NCI-H1417 treated with DMSO at 0.1 percent for 48 hours (cell line): ENCODE data around the gene GRIN3B.
"Not testable (repeated sequence)": the region's sequence is repeated elsewhere in the genome, so short reads cannot be mapped to it uniquely, and the experiment has no call there.

Experiments used
- DNase-seq: peaks from one replicate; lab custom pipeline; 2025; lab: John Stamatoyannopoulos, UW

GRIN3B gene, protein sequence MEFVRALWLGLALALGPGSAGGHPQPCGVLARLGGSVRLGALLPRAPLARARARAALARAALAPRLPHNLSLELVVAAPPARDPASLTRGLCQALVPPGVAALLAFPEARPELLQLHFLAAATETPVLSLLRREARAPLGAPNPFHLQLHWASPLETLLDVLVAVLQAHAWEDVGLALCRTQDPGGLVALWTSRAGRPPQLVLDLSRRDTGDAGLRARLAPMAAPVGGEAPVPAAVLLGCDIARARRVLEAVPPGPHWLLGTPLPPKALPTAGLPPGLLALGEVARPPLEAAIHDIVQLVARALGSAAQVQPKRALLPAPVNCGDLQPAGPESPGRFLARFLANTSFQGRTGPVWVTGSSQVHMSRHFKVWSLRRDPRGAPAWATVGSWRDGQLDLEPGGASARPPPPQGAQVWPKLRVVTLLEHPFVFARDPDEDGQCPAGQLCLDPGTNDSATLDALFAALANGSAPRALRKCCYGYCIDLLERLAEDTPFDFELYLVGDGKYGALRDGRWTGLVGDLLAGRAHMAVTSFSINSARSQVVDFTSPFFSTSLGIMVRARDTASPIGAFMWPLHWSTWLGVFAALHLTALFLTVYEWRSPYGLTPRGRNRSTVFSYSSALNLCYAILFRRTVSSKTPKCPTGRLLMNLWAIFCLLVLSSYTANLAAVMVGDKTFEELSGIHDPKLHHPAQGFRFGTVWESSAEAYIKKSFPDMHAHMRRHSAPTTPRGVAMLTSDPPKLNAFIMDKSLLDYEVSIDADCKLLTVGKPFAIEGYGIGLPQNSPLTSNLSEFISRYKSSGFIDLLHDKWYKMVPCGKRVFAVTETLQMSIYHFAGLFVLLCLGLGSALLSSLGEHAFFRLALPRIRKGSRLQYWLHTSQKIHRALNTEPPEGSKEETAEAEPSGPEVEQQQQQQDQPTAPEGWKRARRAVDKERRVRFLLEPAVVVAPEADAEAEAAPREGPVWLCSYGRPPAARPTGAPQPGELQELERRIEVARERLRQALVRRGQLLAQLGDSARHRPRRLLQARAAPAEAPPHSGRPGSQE

DNA sequence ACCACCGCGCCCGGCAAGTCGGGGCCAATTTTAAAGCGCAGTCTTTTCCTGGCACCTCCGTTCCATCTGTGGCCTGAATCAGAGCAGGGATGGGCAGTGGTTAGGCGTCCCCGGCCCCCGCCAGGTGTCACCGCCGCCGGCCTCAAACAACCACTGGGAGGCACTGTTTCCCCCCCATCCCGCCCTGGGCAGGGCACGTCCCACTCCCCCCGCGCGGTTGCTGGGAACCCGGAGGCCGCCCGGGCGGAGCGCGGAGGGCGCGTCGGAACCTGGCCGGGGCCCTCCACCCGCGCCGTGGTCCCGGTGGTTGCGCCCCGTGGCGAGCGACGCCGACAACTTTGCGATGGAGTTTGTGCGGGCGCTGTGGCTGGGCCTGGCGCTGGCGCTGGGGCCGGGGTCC is at the start of gene GRIN3B:
TSS of gene GRIN3B (plus strand) at position 325 of the 400 bp plus-strand sequence. CDS start at position 344, 19 bp downstream.
- DNase-seq: no peak

- DNase-seq: no peak
Observed at GRCh38 chr19:952049-952679, 48.1 kb upstream of the GRIN3B start.

GRCh38 chr19:952680-953444 is 47.4 kb upstream of the GRIN3B start:
- no peak for DNase-seq

- no peak for DNase-seq
Observed at GRCh38 chr19:953445-954271, 46.6 kb upstream of the GRIN3B start.

DNA sequence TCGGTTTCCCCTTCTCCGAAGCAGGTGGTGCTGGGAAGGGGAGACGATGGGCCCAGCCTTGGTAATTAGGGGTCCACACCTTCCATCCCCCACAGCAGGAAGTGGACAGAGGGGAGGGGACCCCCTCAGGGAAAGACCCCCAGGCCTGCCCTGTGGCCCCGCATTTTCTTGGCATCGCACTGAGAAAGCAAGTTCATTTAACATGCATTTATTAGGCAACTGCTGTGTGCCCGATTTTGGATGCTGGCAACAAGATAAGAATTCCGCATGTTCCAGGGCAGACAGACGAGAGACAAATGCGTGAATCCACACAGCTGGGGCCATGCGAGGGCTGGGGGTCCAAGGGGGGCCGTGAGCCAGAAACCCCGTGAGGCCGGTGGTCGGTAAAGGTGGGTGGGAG is 45.9 kb upstream of the GRIN3B start:
- no peak for DNase-seq

DNA sequence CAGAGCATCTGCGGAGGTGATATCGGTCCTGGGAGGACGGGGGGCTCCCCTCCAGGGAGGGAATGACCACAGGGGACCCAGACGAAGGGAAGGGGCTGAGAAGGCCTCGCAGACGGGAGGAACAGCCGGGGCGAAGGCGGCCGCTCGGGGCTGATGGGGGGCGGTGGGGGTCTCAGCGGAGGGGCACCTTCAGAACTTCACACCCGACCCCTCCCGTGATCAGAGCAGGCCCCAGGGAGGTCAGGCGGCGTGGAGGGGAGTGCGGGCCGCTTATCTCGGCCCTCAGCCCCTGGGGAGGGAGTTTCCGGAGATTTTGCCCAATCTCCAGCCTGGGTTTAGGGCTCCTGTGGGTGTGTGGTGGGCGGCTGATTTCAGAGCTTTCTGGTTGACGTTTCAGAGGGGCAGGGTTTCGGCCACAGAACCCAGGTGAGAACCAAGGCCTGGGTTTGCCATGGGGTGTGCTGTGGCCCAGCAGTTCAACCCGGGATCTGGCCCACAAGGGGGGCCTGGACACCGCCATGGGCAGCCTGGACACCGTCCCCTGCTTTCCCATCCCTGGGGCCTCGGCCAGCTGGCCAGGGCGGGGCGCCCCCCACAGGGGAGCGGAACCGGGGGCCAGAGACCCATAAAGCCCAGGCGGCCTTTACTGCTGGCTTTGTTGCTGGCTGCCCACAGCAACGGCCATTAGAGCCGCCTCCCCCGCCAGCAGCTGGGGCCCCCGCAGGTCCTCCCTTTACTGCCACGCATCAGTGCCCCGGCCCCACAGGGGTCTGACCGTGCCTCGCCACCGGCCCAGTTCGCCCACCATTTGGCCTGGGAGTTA is 45.3 kb upstream of the GRIN3B start:
- no peak for DNase-seq

DNA sequence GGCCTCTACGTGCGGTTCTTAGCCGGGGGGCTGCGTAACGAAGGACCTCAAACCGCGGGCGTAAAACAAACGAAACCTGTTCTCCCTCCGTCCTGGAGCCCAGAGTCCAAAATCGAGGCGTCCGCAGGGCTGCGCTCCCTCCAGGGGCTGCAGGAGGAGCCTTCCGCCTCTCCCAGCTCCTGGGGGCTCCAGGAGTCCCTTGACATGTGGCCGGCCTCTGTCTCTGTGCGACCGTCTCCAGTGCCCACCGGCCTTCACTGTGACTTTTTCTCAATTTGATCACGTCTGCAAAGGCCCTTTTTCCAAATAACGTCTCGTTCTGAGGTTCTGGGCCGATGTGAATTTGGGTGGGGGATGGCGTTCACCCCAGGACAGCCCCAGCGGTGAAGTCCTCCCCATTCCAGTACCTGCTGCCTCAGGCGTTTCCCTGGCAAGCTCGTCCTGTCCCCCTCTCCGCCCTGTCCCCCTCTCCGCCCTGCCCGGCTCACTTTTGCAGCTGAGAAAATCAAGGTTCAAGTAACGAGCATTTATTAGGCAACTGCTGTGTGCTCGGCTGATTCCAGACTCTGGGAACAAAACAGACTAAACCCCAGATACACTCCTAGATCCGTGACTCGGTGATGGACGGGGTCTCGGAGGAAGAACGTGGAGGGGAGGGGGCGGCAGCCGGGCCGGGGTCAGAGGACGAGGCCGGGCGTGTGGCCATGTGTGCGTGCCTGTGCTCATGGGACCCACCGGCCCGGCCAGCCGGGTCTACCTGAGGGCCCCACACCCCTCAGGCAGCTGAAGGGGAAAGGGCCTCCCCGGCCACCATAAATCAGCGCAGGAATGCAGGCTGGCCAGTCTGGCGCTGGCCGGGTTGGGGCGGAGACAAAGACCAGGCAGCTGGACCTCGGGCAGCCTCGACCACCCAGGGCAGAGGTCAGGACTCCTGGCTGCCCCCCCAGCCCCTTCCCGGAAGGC is 44.1 kb upstream of the GRIN3B start:
- DNase-seq: no peak

GRCh38 chr19:956766-957440 is 43.3 kb upstream of the GRIN3B start:
- no peak for DNase-seq

GRCh38 chr19:957578-957977 is 42.6 kb upstream of the GRIN3B start:
- DNase-seq: not testable (repeated sequence)

DNA sequence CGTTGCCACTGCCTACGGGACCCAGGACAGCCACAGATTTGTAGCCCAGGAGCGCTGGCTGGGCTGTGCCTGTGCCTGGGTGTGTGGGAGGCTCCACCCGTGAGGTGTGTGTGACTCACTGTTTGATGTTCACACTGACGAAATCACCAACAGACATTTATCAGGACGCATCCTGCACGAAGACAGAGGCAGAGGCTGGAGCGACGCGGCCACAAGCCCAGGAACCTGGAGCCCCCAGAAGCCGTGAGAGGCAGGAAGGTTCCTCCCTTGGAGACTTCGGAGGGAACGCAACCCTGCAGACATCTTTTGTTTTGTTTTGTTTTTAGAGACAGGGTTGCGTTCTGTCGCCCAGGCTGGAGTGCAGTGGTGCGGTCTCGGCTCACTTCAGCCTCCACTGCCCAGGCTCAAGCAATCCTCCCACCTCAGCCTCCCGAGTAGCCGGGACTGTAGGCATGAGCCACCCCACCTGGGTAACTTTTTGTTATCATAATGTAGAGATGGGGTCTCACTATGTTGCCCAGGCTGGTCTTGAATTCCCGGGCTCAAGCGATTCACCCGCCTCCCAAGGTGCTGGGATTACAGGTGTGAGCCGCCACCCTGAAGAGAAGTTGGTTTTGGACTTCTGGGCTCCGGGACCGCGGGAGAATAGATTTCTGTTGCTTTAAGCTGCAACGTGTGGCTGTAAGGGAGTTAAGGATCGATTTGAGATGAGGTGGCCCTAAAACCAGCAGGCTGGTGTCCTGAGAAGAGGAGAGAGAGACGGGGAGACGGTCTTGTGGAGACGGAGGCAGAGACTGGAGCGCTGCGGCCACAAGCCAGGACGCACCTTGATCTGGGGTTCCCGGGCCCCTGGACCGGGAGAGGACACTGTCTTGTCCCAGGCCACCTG is 41.0 kb upstream of the GRIN3B start:
- no peak for DNase-seq

- no peak for DNase-seq
Observed at GRCh38 chr19:960020-960419, 40.2 kb upstream of the GRIN3B start.

GRCh38 chr19:960601-960938 is 39.6 kb upstream of the GRIN3B start:
- DNase-seq: no peak

- DNase-seq: no peak
Observed at GRCh38 chr19:961866-962620, 38.2 kb upstream of the GRIN3B start.

GRCh38 chr19:962683-963400 is 37.4 kb upstream of the GRIN3B start:
- no peak for DNase-seq

- no peak for DNase-seq
Observed at GRCh38 chr19:963486-963951, 36.7 kb upstream of the GRIN3B start.
